GM21360 (cell line): ENCODE measurements around the gene AKAP13.

ENCODE experiments used
- ATAC-seq: cut with Tn5 transposase; IDR thresholded peaks from one replicate; pipeline ENCODE4 v1.9.1; 2021; ENCODE audit warnings: mild to moderate bottlenecking, moderate library complexity; ENCODE audit not compliant: unreplicated experiment

AKAP13 gene

DNA sequence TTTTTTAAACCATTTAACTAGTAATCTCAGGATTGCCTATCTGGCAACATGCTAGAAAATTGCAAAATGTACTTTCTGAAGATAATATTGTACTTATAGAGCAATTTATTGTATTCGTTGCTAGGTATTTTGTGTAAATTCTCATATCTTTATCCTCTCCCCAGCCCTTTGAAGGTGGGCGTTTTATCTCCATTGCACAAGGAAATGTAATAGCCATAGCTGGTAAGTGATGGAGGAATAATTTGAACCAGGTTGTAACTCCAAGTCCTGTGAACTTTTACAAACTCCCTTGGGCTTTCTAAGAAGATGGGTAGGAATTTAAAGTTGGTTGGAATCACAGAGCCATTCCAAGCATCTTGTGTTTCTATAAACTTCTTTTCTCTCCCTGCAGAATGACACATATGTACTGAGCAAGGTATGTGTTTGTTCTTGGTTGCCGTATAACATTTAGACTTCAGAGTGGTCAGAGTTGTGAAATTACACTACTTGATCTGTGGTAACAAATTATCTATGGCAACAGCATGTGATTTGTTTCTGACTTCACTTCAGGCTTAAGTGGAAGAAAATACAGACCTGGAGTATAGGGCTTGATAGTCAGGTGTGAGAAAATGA, 170.9 kb downstream of the AKAP13 start:
- ATAC-seq = no peak

DNA sequence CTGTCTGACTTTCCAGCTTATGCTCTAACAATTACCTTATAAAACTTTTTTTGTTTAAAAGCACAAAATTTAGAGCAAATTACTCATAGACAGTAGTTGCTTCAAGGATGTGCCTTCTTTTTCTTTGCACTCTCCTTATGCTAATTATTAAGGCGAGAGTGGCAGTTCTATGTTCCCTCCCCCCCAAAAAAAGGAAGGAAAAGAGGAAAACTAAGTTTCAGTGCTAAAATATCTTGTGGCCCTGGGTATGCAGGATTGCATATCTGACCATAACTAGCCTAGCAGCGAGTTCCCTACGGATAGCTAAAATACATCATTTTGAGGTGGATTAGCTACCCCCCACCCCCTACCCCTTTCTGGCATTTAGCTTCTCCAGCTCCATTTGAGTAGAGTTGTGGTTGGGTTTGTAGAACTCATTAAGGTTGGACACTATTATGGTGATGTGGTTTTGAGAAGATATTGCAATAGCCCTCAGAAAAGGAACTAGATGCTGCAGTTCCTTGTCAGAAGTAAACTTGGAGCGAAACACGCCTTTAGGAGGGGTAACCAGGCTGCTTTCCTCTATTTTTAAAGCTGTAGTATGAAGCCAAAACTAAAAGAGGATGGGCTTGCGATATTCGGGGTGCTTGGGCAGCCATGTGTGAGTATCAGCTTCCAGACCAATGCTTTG, 174.6 kb downstream of the AKAP13 start:
- peak; percentile 60 for ATAC-seq

- ATAC-seq = no peak
Measured at GRCh38 chr15:85555875-85556617, 175.6 kb downstream of the AKAP13 start.

GRCh38 chr15:85556618-85556895, 176.2 kb downstream of the AKAP13 start:
- ATAC-seq = no peak

GRCh38 chr15:85557385-85557784, 177.0 kb downstream of the AKAP13 start:
- no peak for ATAC-seq

DNA sequence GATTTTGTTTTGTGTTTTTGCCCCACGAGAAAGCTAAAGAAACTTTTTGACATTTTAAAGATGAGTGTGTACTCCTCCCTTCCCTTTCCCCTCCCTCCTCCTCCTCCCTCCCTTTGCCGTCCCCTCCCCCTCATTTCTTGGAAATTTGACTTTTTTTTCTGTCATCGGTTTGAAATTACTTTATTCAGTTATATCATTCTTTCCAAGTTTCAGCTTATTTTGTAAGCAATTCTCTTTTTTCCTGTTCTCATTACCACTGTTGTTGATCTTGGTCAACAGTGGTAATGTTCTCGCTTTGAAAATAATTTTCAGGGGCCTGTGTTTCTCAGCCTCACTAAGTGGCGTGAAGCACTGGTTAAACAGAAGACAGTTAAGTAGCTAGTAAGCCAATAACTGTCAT, 178.4 kb downstream of the AKAP13 start:
- ATAC-seq = no peak

- no peak for ATAC-seq
Measured at GRCh38 chr15:85559530-85559929, 179.1 kb downstream of the AKAP13 start.

- ATAC-seq = no peak
Measured at GRCh38 chr15:85562824-85563223, 182.4 kb downstream of the AKAP13 start.

GRCh38 chr15:85563328-85563727, 182.9 kb downstream of the AKAP13 start:
- ATAC-seq = no peak

DNA sequence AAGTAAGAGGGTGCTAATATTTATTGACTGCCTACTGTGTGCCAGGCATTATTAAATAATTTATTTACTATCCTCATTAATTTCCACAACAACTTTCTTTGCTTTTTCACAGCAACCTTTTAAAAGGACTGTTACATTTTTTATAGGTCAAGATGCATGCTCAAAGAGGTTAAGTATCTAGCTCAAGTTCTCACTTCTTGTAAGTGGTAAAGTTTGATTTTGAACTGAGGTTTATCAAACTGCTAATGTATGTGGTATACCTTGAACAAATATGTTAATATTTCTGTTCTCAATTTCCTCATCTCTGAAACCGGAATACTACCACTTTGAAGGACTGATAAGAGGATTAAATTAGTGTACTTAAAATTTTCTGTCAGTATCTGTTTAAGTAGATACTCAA, 183.3 kb downstream of the AKAP13 start:
- ATAC-seq = no peak

DNA sequence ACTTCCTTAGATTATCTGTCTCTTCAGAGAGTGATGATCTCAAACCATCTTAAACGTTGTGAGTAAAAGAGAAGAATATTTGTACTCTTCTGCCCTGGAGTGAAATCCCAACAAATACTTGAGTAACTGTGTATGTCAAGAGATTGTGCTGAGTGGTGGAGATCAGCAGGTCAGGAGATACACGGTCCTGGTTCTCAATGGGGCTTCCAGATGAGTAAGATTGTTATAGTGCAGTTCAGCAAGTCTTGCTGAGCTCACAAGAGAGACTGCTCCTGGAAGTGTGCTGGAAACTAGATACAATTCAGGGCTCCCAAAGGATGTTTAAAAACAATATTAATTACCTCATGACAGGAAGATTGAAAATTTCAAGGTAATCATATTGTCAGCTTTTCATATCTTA, 184.3 kb downstream of the AKAP13 start:
- no peak for ATAC-seq

DNA sequence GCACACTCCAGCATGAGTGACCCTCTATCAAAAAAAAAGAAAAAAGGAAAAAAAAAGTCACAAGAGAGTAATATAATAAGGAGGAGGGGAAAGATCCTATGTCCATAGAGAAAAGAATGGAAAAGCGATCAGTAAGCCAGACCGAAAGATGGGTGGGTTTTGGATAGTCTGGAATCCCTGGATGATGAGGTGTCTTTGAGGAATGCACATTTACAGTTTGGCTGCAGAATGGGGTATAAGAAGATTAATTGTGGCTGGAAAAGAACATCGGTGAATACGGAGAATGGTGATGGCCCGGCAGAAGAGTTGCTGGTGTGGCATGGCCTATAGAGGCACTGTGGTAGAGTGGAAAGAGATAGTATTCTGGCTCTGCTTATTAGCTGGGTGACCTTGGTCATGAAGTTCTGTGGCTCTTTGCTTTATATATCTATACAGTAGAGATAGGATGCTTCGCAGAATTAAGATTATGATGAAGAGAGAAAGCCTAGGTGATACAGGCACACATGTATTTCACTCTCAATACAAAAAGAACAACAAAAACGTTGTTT, 187.9 kb downstream of the AKAP13 start:
- ATAC-seq = no peak

DNA sequence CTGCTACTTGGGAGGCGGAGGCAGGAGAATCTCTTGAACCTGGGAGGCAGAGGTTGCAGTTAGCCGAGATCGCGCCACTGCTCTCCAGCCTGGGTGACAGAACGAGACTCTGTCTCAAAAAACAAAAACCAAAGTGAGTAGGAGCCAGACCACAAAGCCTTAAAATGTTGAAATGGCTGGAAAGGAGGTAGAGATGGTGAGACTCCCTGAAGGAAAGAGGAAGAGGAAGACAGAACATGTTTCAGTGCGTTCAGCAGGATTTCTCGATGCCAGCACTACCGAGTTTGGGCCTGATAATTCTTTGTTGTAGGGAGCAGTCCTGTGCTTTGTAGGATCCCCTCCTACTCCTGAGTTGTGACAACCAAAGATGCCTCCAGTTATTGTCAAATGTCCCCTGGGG, 189.9 kb downstream of the AKAP13 start:
- ATAC-seq = no peak

DNA sequence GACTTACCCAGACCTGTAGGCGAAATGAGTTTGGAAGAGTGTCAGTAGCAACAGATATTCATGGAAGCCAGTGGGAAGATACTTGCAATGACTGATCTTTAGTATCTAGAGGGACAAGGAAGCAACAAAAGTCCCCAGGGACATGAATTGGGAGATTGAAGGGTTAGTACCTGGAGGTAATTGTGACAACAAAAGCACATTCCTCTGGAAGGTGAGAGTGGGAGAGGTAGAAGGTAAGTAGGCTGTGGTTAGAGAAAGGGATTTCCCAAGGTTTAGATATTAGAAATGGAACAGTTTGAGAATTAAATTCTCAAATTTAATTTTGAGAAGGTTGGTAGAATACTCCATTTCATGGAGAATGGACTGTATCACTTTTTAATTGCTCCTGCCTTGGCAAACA, 191.4 kb downstream of the AKAP13 start:
- ATAC-seq = no peak

DNA sequence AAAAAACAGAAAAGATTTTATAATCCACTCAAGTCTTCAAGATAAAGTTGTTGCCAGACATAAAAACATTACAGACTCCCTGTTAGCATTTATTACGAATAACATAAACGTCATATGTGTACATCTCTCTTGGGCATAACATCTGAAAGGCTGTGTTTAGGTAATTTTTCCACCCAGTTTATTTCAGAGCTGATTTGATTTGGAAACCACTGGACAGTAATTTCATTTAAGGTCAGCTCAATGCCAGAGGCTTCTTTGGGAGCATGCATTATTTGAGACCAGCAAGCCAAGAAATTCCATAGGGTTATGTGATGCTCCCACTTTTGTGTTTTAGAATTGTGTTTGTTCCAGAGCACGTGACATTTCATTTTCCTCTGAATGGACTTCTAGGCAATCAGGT, 196.0 kb downstream of the AKAP13 start:
- ATAC-seq = no peak

DNA sequence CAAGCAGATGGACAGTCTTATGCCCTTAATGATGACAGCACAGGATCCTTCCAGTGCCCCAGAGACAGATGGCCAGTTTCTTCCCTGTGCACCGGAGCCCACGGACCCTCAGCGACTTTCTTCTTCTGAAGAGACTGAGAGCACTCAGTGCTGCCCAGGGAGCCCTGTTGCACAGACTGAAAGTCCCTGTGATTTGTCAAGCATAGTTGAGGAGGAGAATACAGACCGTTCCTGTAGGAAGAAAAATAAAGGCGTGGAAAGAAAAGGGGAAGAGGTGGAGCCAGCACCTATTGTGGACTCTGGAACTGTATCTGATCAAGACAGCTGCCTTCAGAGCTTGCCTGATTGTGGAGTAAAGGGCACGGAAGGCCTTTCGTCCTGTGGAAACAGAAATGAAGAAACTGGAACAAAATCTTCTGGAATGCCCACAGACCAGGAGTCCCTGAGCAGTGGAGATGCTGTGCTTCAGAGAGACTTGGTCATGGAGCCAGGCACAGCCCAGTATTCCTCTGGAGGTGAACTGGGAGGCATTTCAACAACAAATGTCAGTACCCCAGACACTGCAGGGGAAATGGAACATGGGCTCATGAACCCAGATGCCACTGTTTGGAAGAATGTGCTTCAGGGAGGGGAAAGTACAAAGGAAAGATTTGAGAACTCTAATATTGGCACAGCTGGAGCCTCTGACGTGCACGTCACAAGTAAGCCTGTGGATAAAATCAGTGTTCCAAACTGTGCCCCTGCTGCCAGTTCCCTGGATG, 198.7 kb downstream of the AKAP13 start:
- ATAC-seq = no peak

DNA sequence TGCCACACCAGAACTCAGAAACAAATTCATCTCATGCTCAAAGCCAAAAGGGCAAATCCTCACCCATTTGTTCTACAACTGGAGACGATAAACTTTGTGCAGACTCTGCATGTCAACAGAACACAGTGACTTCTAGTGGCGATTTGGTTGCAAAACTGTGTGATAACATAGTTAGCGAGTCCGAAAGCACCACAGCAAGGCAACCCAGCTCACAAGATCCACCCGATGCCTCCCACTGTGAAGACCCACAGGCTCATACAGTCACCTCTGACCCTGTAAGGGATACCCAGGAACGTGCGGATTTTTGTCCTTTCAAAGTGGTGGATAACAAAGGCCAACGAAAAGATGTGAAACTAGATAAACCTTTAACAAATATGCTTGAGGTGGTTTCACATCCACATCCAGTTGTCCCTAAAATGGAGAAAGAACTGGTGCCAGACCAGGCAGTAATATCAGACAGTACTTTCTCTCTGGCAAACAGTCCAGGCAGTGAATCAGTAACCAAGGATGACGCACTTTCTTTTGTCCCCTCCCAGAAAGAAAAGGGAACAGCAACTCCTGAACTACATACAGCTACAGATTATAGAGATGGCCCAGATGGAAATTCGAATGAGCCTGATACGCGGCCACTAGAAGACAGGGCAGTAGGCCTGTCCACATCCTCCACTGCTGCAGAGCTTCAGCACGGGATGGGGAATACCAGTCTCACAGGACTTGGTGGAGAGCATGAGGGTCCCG, 199.7 kb downstream of the AKAP13 start:
- ATAC-seq = no peak

DNA sequence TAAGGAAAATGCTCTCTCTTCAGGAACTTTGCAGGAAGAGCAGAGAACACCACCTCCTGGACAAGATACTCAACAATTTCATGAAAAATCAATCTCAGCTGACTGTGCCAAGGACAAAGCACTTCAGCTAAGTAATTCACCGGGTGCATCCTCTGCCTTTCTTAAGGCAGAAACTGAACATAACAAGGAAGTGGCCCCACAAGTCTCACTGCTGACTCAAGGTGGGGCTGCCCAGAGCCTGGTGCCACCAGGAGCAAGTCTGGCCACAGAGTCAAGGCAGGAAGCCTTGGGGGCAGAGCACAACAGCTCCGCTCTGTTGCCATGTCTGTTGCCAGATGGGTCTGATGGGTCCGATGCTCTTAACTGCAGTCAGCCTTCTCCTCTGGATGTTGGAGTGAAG, 200.5 kb downstream of the AKAP13 start:
- no peak for ATAC-seq

- no peak for ATAC-seq
Measured at GRCh38 chr15:85581495-85581894, 201.1 kb downstream of the AKAP13 start.

- ATAC-seq = peak; percentile 49
Measured at GRCh38 chr15:85582131-85583079, 202.0 kb downstream of the AKAP13 start.
